GM19193 (cell line): ENCODE measurements around the gene DAPK3.

Experiments
- POLR2A ChIP-seq: IDR thresholded peaks from 4 replicates; pipeline ENCODE4 v1.6.1; 2011; ENCODE audit not compliant: insufficient read depth, insufficient read length; ENCODE audit errors: extremely low read depth

Gene DAPK3

GRCh38 chr19:3968556-3969434 lies 2.1 kb downstream of the DAPK3 start:
- no peak for TF ChIP-seq POLR2A

- TF ChIP-seq POLR2A: no peak
Measured at GRCh38 chr19:3966051-3967017, 4.6 kb downstream of the DAPK3 start.

- TF ChIP-seq POLR2A: no peak
Measured at GRCh38 chr19:3964256-3965194, 6.4 kb downstream of the DAPK3 start.

GRCh38 chr19:3963458-3964255 lies 7.2 kb downstream of the DAPK3 start:
- TF ChIP-seq POLR2A: no peak

- TF ChIP-seq POLR2A: no peak
Measured at GRCh38 chr19:3961007-3961406, 9.9 kb downstream of the DAPK3 start.

GRCh38 chr19:3959766-3960131 lies 11.2 kb downstream of the DAPK3 start:
- TF ChIP-seq POLR2A: no peak

GRCh38 chr19:3958836-3959765 lies 11.8 kb downstream of the DAPK3 start:
- TF ChIP-seq POLR2A: no peak

GRCh38 chr19:3955688-3956087 lies 15.2 kb downstream of the DAPK3 start:
- TF ChIP-seq POLR2A: no peak

GRCh38 chr19:3954107-3954506 lies 16.8 kb downstream of the DAPK3 start:
- no peak for TF ChIP-seq POLR2A

- TF ChIP-seq POLR2A: no peak
Measured at GRCh38 chr19:3950871-3951861, 19.7 kb downstream of the DAPK3 start.

- no peak for TF ChIP-seq POLR2A
Measured at GRCh38 chr19:3949997-3950859, 20.7 kb downstream of the DAPK3 start.
